Stimulated activated CD8-positive, alpha-beta memory T cell treated with anti-CD3 and anti-CD28 coated beads, Interleukin-4, amount 100 ng/mL, for 1 hour (primary cell): Measurements from ENCODE around the gene SLC12A8.

ENCODE experiments used
- DNase-seq, 2 donors: peaks; one replicate each; pipeline ENCODE4 v3.0.0-alpha.2; 2020; ENCODE audit warnings: low read depth in 2 of 2, low spot score in 1 of 2

SLC12A8 gene

DNA sequence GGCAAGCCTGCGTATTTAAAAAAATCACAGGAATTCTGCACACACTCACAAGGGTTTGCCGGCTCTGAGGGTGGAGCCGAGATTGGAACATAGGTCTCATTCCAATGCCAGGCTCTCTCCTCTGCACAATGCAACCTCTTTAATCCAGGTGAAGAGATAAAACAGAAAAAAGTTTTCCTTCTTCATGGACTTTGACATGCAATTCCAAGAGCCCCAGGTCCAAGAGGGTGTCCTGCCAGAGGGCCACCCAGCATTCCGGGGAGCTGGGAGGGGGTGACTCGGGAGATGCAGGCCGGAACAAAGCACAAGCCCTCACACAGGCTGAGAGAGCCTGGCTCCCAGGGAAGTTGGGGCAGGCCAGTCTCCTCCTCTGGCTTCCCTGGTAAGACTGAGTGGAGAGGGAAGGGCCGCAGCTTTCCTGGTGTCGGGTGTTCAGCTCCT lies 6.7 kb upstream of the SLC12A8 start:
- no peak for DNase-seq

DNA sequence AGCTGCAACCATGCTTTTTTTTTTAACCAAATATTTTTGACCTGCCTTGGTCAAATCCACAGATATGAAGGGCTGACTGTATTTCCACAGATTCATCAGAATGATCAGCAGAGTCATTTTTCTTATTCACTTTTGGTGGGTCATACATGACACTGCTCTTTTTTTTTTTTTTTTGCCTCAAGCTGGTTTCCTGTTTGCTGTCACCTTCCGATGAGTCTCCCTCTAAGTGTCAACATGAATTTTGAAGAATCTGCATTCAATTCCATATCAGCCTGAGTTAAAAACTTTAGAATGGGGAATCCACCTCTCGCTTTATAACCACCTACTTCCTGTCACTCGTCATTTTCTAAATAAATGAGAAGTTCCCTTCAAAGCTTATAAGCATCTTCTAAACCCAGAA lies 2.2 kb upstream of the SLC12A8 start:
- no peak for DNase-seq

DNA sequence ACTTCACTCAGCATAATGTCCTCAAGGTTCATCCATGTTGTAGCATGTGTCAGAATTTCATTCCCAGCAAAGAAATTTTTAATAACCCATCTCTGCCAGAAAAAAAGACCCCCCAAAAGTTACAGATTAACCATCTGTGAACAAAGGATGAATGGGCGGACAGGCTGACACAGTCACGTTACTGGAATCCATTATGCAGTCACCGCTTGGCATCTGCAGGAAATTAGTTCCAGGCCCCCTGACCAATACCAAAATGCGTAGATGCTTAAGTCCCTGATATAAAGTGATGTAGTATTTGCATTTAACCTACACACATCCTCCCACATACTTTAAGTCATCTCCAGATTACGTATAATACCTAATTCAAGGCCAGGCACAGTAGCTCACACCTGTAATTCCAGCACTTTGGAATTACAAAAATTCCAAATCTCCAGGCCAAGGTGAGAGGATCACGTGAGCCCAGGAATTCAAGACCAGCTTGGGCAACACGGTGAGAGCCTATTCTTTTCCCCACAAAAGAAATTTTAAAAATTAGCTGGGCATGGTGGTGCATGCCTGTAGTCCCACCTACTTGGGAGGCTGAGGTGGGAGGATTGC lies 1.5 kb upstream of the SLC12A8 start:
- DNase-seq: no peak

DNA sequence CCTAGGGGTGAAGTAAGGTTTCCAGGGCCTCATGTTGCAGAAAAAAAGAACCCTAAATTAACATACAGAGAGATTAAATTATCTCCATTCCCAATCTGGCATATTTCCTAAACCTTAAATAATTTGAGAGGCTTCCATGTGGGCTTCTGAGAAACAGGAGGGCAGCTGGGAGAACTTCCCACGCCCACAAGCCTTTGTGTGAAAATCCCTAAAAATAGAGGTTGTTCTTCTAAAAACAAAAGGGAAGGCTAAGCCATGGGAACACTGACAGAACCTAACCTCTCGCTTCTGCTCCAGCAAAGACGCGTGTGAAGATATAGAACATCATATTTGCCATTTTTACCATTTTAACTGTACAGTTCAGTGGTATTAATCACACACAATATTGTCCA lies 812 bp upstream of the SLC12A8 start:
- no peak for DNase-seq

DNA sequence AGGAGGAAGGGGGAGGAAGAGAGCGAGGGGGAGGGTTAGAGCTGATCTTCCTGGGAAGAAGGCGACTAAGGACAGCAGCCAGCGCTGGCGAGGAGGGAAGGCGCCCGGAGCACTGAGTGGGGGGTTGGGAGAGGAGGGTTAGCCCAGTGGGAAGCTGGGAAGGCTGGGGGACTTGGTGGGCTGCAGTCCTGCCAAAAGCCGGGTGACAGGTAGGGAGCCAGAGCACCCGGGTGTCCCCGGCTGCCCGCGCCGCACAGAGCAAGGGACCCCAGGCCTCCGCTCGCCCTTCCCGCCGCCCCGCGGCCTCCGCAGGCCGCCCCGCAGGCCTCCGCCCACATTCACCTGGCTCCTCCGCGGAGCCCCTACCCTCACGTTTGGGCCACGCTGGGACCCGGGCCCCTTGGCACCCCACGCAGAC lies 448 bp downstream of the SLC12A8 start:
- no peak for DNase-seq

DNA sequence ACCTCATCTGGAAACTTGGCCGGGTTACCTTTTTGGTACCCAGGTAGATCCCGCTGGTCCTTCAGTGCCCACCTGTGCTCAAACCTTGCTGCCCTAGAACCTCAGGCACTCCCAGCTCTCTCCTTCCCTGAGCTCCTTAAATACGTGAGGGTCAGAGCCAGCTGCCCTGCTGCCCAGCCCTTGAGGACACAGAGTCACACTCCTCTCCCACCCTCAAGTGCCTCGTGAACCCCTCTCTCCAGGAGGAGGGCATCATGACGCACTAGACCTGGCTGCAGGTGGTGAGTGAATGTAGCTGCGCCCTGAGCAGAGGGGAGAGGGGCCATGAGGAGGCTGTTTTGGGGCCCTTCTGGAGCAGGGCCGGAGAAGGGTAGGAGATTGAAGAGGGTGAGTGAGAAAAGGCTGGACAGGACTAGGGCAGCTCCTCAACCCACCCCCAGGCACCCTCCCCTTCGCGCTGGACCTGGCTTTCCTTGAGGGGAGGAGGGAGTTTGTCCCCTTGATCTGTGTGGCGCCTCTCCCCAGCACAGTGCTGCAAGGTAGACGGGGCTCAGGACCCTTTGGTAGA lies 941 bp downstream of the SLC12A8 start:
- no peak for DNase-seq

DNA sequence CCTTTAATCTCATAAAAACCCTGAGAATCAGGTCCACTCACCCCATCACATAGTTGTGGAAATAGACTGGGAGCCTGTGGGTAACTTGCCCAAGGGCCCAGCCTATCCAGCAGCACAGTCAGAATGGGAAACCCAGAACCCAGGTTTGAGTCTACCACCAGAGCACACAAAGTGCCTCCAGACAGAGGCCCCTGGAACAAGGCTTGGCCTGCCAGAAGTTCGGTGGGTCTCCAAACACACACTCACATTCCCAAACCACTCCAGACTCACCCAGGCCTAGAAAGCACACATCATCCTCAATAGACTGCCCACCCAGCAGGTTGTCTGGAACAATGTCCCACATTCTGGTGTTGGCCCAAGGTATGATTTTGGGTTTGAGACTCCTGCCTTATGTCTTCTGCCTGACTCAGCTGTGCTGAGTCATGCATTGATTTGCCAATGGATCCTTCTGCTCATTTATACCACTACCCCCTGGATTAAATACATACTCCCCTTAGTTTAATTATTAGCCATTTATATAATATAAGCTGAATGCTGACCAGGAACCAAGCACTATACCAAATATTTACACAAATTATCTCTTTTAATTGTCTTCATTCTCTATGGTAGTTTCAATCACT lies 4.5 kb downstream of the SLC12A8 start:
- DNase-seq: no peak

DNA sequence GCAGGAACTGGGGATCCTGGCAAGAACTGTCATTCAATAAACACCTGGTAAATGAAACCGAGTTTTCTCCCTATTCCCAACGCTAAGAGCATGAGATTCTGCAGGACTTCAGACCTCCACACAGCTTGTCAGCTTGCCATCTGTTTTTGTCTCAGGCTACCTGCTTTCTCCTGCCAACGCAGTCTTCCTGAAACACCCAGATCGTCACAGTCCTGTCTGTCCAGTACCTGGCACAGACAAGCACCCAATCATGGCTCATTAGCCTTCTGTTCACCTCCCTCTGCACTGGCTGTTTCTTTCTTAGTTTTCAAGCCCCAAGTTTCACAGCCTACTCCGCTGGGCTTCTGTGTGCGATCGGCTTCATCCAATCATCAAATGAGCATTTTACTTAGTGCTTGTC lies 5.0 kb downstream of the SLC12A8 start:
- no peak for DNase-seq

DNA sequence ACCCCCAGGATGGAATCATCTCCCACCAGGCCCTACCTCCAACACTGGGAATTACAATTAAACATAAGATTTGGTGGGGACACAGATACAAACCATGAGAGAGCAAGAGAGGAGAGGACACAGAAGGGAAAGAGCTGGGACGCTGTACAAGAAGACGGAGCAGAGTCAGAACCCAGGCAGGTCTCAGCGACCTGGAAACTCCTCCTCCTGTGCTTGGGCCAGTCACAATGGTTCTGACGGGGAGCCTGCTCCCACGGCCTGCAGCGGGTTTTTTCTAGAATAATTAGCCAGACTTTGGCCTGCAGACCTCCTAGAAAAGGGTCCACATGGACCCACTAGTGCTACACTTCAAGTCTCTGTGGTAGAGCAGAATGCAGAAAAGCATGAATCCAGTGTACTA lies 5.6 kb downstream of the SLC12A8 start:
- DNase-seq: no peak

DNA sequence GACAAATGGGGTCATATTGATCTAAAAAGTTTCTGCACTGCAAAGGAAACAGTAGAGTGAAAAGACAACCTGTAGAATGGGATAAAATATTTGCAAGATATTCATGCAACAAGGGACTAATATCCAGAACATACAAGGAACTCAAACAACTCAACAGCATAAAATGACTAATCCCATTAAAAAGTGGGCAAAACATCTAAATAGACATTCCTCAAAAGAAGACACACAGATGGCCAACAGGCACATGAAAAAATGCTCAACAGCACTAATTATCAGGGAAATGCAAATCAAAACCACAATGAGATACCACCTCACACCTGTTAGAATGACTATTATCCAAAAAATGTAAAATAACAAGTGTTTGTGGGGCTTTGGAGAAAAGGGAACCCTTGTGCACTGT lies 8.8 kb downstream of the SLC12A8 start:
- DNase-seq: no peak

DNA sequence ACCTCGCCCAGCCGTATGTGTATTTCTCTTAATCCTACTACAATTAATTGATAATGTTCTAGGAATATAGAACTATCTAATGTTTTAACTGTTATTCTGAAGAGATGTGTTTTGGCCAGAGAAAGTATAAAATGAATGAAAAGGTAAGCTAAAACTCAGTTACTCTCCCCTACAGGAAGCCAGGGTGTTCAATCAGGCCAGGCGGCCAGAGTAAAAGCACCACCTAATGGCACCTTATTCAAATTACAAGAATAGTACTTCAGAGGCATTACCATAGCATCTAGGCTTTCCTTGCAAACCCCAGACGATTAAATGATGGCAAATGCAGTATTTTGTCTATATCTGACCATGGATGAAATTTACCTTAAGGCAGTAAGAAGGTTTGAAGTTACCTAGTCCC lies 10.4 kb downstream of the SLC12A8 start:
- no peak for DNase-seq

DNA sequence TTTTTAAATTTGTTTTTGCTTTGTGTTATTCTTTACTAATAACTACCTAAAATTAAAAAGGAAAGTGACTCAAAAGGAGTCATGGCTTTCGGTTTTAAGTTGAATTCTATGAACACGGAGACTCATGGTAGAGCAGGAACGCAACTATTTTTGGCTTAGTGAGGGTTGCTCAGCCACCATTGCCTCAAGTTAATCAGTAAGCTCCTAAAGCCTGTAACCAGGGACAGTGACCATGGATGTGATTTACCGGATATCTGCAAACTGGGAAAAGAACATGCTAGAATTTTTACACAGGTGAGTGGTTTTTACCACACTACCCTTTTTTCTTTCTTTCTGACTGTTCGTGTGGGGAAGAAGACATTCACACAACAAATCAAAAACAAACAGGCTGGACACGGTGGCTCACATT lies 11.8 kb downstream of the SLC12A8 start:
- DNase-seq: no peak

DNA sequence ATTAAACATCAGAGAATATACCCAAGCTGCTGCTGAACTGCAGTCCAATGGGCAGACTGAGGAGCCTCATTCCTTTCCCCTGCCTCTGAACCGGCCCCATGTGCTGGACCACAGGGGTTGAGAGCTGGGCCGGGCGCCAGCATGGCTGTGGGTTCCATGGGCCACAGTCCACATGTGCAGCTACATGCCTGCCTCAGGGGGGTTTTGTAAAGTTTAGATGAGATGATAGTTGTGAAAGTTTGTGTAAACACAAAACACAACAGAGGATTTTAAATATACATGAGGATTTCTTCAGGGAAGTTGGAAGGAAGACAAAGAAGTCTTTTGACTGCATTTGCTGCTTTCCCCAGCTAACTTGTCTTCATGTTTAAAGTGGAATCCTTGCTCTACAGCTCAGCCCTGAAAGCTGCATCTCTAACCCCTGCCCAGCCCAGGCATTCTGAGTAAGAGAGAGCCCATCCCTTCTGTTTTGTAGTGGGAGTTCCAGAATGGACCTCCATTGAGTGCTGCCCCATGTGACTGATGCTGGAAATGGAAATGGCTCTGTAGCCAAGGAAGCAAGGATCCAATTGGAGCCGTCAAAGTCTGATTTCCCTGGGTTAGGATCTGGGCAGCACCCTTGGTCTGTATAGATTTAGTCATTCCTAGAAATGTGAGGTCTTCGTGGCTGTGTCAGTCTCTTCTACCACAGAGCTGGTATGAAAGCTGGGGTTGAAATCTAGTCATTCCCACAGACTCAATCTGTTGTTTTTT lies 17.5 kb downstream of the SLC12A8 start:
- no peak for DNase-seq

DNA sequence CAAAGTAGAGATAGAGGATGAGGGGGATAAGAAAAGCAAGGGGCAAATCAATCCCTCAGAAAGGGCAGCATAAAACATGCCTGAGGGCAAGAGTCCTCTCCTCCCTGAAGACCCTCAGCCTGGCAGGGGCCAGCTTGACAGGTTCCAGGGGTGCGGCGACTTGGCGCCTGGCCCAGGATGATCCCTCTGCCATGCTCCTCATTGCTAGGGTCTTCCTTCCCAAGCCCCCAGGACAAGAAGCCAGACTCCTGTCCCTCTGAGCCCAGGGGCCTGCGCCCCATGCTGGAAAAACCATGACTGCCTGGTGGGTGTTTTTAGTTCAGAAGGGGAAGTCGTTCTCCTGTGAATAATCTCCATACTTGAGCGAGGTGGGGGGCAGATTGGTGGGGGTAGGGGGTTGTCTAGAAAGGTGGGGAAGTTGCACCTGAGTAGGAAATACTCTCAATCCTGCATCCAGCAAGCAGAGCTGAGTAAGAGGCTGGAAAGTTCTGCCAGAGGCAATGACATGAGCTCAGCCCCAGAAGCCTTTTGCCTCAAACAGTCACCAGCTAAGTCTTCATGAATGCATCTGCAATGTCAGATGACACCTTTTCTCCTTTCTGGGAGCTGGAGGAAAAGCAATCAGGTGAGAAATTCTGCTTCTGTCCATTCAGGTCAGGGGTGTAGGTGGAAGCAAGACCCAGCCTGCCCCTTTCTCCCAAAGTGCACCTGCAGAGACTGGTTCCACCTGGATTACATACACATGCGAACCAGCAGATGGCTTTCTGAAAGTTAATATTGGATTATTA lies 18.3 kb downstream of the SLC12A8 start:
- DNase-seq: no peak

DNA sequence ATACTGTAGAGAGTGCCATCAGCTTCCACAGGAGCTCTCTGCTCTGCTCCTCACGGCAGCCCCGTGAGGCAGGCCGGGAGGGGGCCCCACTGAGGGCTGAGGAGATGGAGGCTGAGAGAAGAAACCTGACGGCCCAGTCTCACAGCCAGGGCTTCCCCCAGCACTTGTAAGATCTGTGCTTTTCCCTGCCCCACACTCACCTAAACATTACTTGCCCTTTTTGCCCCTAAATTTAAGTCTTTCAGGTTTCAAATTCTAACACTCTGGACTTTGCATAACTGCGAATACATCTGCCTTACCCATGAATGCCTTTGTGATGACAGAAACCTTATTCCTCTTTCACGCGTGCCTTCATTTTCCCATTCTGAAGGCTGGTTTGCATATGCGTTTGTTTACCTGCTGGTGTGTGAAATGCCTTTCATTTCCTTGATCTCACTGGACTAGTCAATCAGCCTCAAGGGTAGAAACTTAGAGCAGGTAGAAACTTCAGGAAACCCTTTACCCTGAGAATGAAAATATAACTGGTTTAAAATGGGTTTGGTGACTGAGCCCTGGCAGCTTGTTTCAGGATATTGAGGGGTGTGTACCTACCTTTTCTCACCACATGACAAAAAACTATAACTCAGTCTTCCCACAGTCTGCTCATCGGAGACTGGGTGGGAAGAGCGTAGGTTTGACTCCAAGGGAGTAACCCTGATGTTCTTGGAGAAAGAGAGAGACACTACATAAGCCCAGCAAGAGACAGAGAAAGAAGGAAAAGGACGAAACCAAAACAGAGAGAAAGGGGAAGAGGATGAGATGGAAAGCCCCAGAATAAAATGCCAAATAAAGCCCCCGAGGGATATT lies 20.1 kb downstream of the SLC12A8 start:
- DNase-seq: no peak

DNA sequence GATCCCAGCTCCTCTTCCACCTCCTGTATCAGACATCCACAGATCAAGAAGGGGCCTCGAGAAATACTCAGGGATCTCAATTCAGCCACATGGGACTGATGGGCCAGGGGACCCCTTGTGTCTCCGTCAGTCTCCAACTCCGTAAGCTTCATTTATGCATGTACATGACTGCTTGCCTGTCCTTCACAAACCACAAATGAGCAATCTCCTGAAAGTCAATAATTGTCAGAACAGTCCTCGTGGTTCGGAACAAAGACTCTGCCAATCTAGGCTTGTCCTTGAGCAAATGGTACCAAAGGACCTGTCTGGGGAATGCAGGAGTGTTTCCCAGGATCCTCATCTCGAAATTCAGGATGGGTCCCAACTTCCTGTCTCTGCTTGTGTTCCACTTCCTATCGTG lies 20.8 kb downstream of the SLC12A8 start:
- no peak for DNase-seq

DNA sequence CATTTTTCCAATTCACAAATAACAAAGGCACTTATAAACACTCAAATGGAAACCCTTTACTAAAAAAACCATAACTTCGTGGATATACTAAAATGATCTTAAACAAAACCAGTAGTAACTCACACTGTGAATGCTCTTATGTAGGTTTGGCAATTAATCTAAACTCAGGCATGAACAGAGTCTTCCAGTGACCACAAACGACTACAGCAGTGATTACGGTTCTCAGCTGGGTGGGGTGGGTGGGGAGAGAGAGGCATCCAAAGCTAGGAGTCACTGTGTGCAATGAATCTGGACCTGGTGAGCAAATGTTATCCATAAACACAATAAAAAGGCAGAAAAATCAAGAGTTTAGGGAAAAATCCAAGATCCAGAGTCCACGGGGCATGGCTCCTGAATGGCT lies 21.3 kb downstream of the SLC12A8 start:
- DNase-seq: no peak

DNA sequence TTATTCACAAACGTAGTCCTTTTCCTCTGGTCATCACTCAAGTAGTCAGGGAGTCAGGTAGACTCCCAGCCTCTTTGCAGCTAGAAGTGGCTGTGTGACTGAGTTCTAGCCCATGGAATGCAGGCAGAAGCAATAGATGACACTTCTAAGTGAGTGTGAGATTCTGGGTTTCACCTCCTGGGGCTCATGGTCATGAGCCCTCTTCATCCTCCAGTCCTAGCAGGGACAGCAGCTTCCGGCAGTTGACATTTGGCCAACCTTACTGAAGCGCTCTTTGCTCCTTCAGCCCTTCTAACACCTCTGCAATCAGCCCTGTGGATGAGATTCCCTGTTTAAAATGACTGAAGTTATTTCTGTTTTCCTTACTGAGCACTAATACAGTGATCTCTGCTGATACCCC lies 21.8 kb downstream of the SLC12A8 start:
- DNase-seq: no peak

DNA sequence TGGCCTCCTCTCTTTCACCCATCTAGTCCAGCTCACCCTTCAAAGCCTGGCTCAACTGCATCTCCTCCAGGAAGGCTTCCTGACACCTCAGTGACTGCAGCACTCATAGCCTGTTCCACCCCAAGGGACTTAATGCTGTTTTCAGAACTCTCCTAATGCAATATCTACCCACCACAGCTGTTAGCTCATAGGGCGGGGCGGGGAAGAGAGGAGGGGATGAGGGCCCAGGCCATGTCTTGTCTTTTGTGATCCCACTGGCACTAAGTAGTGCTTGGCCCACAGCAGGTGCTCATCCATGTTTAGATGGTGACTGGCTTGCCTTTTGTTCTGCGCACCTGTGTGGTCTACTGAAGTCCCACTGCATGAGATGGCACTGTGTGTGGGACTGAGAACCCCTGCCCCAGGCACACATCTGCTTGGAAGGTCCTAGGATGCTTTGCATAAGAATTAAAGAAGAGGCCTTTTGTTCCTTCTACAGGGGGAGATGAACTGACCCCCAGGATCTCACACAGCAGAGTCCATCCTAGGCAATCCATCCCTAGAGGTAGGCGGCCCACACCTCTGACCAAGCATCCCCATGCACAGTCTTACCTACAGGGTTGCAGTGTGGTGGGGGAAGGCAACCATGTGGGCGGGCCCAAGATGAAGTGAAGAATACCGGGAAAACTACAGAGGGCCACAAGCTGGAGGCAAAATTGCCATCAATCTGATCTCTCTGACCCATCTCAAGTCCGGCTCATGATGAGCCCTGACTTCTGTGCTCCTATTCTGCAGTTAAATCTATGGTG lies 23.0 kb downstream of the SLC12A8 start:
- DNase-seq: no peak

DNA sequence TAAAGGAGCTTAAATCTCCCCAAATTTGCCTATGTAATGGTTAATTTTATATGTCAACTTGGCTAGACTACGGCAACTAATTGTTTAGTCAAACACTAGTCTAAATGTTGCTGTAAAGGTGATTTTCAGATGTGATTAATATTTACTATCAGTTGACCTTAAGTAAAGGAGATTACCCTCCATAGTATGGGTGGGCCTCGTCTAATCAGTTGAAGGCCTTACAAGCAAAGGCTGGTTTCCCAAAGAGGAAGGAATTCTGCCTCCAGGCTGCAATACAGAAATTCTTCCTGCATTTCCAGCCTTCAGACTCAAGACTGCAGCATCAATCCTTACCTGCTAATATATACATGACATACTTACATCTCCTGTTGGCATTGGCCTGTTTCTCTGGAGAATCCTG lies 23.6 kb downstream of the SLC12A8 start:
- DNase-seq: no peak
